Activated B cell treated with CpG ODN at 0.5 μM for 24 hours (primary cell): ENCODE data around the gene GGTLC1. TPM values are rescaled to one million over a fixed set of nuclear protein-coding genes. Genes with fewer than 3 reads are reported as not detected.

Source experiments
- ATAC-seq: fragments of 200-7000 bp; cut with Tn5 transposase; one replicate; pipeline ENCODE4 v1.10.0; 2021; ENCODE audit warnings: low read depth, mild to moderate bottlenecking, moderate library complexity
- CTCF ChIA-PET: fragments of 350-600 bp; sonication (Branson Sonifier 250); formaldehyde crosslinking; loops from one replicate; lab custom pipeline; 2021; ENCODE audit warnings: antibody characterized with exemption; lab: Charles Lee
- POLR2A ChIA-PET: fragments of 350-600 bp; sonication (Branson Sonifier 250); formaldehyde crosslinking; loops from one replicate; lab custom pipeline; 2021; ENCODE audit warnings: antibody characterized with exemption; lab: Charles Lee
- DNase-seq: peaks from one replicate; pipeline ENCODE4 v3.0.0; 2022
- H3K27ac Mint-ChIP-seq: one replicate; pipeline ENCODE4 v1.8.0; 2020; ENCODE audit warnings: mixed read lengths
- H3K27me3 Mint-ChIP-seq: one replicate; pipeline ENCODE4 v1.8.0; 2021; ENCODE audit warnings: mixed read lengths
- H3K36me3 Mint-ChIP-seq: one replicate; pipeline ENCODE4 v1.8.0; 2021; ENCODE audit warnings: low read depth, mixed read lengths
- H3K4me1 Mint-ChIP-seq: one replicate; pipeline ENCODE4 v1.8.0; 2021; ENCODE audit warnings: mixed read lengths
- H3K4me3 Mint-ChIP-seq: one replicate; pipeline ENCODE4 v1.8.0; 2020; ENCODE audit warnings: mild to moderate bottlenecking, mixed read lengths
- H3K9me3 Mint-ChIP-seq: one replicate; pipeline ENCODE4 v1.8.0; 2020; ENCODE audit warnings: mixed read lengths
- intact Hi-C: fragments of 100-400 bp; cut with micrococcal nuclease; formaldehyde crosslinking; loops from one replicate; pipeline ENCODE4 v1.15.1; 2024
- total RNA-seq: library from RNA; stranded (reverse); gene quantifications from 2 replicates; pipeline ENCODE4 v1.2.3, GENCODE V29; 2022
- TF ChIP-seq, protein P1 (sequence below): fragments of 200-600 bp; IDR thresholded peaks from one replicate; pipeline ENCODE4 v1.8.0; 2022; ENCODE audit warnings: antibody characterized with exemption, mild to moderate bottlenecking

GGTLC1 gene
- total RNA-seq, 1 donor from 2014 or later, result not detected

DNA sequence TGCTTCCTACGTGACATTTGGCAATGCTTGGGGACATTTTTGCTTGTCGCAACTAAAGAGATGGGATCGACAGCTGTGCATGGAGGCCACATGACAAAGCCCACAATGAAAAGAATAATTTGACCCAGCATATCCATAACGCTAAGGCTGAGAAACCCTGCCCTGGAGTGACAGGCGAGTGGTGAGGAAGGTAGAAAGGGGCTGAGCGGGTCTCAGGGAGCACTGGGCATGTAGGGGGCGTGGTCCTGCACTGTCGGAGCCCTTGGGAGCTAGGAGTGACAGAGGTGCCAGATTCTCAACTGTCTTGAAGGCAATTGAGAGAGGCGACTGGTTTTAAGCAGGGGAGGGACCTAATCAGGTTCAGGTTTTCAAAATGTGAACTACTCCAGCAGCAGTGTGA lies 13.6 kb downstream of the GGTLC1 start:
- no peak for DNase-seq
- intact Hi-C loops, result no loop called here
- Mint-ChIP-seq H3K4me1 (peaks cover 1% of the 10 kb centered on the region), H3K4me3 (no peak overlapping the region), H3K27ac (no peak overlapping the region), H3K36me3 (no peaks in the 10 kb centered on the region), H3K9me3 (no peaks in the 10 kb centered on the region), H3K27me3 (no peaks in the 10 kb centered on the region)
- ChIA-PET CTCF (no interaction called here), POLR2A (no interaction called here)
- TF ChIP-seq, protein P1, sequence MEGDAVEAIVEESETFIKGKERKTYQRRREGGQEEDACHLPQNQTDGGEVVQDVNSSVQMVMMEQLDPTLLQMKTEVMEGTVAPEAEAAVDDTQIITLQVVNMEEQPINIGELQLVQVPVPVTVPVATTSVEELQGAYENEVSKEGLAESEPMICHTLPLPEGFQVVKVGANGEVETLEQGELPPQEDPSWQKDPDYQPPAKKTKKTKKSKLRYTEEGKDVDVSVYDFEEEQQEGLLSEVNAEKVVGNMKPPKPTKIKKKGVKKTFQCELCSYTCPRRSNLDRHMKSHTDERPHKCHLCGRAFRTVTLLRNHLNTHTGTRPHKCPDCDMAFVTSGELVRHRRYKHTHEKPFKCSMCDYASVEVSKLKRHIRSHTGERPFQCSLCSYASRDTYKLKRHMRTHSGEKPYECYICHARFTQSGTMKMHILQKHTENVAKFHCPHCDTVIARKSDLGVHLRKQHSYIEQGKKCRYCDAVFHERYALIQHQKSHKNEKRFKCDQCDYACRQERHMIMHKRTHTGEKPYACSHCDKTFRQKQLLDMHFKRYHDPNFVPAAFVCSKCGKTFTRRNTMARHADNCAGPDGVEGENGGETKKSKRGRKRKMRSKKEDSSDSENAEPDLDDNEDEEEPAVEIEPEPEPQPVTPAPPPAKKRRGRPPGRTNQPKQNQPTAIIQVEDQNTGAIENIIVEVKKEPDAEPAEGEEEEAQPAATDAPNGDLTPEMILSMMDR, result no peak
- no peak for ATAC-seq

DNA sequence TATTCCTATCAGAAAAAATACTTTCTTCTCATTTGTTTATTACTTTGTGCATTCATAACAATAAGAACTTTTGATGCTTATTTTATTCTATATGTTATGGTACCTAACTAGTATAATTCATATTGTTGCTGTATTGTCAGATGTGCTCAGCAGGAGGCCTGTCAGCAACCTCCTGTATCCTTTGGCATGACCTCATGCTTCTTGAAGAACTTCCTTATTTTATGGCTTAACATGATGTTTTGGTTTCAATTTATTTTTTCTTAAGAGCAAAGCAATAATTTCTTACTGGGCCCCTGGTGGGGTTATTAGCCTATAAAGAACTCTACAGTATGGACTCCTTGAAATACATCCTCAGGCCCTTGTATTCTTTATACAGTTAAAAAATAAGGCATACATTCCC lies 17.3 kb downstream of the GGTLC1 start:
- intact Hi-C loops, result no loop called here
- ATAC-seq (no peak), DNase-seq (no peak)
- Mint-ChIP-seq H3K4me1 (no peaks in the 10 kb centered on the region), H3K4me3 (no peak overlapping the region), H3K36me3 (no peaks in the 10 kb centered on the region), H3K27ac (no peak overlapping the region), H3K9me3 (no peaks in the 10 kb centered on the region), H3K27me3 (no peaks in the 10 kb centered on the region)
- CTCF ChIA-PET, result no interaction called here
- POLR2A ChIA-PET, result no interaction called here
- TF ChIP-seq, protein P1, result no peak

DNA sequence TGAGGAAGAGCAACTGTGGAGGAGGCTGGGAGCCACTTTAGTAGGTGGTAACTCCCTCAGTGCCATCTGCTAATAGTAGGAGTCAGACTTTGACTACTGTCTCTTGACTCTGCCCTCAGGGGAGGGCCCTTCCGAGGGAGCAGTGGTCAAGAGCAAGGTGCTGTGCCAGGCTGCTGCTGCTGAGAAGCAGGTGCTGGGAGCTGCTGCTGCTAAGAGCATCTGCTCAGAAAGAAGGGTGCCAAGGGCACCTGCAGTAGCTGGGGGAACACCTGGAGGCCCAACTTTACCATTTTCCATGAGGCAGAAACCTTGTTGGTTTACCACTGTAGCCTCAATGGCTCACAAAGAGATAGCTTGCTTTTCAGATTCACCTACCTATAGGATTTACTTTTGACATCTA lies 18.5 kb downstream of the GGTLC1 start:
- intact Hi-C loops, result no loop called here
- H3K27me3 Mint-ChIP-seq, result no peaks in the 10 kb centered on the region
- CTCF ChIA-PET, result no interaction called here
- H3K9me3 Mint-ChIP-seq, result no peaks in the 10 kb centered on the region
- TF ChIP-seq, protein P1, result no peak
- H3K27ac Mint-ChIP-seq, result no peak overlapping the region
- no peak for DNase-seq
- no peaks in the 10 kb centered on the region for H3K36me3 Mint-ChIP-seq
- ATAC-seq, result no peak
- no peak overlapping the region for H3K4me3 Mint-ChIP-seq
- POLR2A ChIA-PET, result no interaction called here
- H3K4me1 Mint-ChIP-seq, result no peaks in the 10 kb centered on the region

DNA sequence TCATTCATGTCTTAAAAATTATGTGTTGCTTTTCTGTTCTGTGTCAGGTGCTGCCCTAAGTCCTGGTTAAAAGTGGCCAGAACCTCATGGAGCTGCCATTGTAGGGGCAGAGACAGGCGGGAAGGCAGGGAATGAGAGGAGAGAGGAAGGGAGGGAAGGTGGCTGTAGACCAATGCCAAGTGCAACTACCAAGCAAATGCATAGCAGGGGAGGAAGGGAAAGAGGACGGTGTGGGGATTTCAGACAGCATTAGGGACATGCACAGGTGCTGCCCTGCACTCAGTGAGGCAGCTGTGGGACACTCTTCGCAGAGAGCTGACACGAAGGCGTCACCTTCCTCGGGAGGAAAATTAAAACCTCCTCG lies 21.0 kb downstream of the GGTLC1 start:
- no peaks in the 10 kb centered on the region for H3K36me3 Mint-ChIP-seq
- CTCF ChIA-PET, result no interaction called here
- intact Hi-C loops, result no loop called here
- H3K27me3 Mint-ChIP-seq, result no peaks in the 10 kb centered on the region
- ATAC-seq (no peak), DNase-seq (no peak)
- H3K4me3 Mint-ChIP-seq, result no peak overlapping the region
- POLR2A ChIA-PET, result no interaction called here
- peaks cover 5% of the 10 kb centered on the region for H3K9me3 Mint-ChIP-seq
- H3K27ac Mint-ChIP-seq, result no peak overlapping the region
- H3K4me1 Mint-ChIP-seq, result no peaks in the 10 kb centered on the region
- TF ChIP-seq, protein P1, result no peak

DNA sequence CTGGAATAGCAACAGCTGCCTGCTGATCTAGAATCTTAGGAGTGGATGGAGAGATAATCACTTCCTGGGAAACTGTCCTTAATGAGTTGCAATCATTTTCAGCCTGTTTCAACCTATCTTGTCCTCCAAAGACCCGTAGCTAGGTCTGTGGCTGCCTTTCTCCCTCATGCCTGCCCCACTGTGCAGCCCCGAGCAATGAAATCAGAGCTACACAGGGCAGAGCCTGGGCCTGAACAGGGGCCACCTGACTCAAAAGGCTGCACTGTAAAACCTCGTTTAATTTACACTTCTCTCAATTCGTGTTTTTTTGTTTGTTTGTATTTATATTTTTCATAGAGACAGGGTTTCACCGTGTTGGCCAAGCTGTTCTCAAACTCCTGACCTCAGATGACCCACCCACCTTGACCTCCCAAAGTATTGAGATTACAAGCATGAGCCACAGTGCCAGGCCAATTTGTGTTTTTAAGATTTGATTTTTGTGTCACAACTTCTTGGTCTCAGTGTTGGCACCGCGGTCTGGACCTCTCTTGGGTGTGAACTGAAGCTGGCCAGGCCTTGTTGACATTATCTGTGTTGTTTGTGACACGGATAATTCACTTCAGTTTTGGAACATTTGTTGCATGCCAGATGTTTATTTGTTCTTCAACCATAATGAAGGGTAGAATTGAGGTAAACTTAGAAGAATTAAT lies 21.5 kb downstream of the GGTLC1 start:
- H3K36me3 Mint-ChIP-seq, result no peaks in the 10 kb centered on the region
- H3K4me3 Mint-ChIP-seq, result no peak overlapping the region
- peaks cover 5% of the 10 kb centered on the region for H3K9me3 Mint-ChIP-seq
- no peak overlapping the region for H3K27ac Mint-ChIP-seq
- ChIA-PET CTCF (no interaction called here), POLR2A (no interaction called here)
- H3K27me3 Mint-ChIP-seq, result no peaks in the 10 kb centered on the region
- DNase-seq (no peak), ATAC-seq (no peak)
- intact Hi-C loops, result no loop called here
- TF ChIP-seq, protein P1, result no peak
- H3K4me1 Mint-ChIP-seq, result no peaks in the 10 kb centered on the region
